Measurements from ENCODE around the gene MFAP5.

MFAP5 gene

DNA sequence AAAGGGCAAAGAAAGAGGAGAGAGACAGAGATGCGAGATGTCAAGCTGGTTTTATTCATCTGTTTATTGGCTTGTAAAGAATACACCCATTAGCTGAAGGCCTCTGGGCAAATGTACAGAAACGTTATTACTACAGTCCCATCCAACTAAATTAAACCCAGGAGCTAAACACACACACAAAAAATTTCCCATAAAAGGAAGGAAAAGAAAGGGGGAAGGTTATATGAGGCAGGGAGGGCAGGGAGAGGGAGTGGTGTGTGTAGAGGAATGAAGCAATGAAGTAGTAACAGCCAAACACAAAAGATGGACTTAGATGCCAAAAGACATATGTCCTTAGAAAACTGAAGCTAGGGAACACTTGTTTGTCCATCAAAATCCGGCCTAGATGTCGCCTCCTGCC, 3.1 kb upstream of the MFAP5 start:
- no peak for TF ChIP-seq ZFP30 (CRISPR knock-in tag; IDR thresholded peaks at IDR 0.05)
- no peak for TF ChIP-seq GLIS3 (CRISPR knock-in tag; IDR thresholded peaks at IDR 0.05)
- TF ChIP-seq OSR1 (CRISPR knock-in tag; IDR thresholded peaks at IDR 0.05): no peak
- TF ChIP-seq ZNF8 (CRISPR knock-in tag; IDR thresholded peaks at IDR 0.05): no peak
- TF ChIP-seq, protein P1, sequence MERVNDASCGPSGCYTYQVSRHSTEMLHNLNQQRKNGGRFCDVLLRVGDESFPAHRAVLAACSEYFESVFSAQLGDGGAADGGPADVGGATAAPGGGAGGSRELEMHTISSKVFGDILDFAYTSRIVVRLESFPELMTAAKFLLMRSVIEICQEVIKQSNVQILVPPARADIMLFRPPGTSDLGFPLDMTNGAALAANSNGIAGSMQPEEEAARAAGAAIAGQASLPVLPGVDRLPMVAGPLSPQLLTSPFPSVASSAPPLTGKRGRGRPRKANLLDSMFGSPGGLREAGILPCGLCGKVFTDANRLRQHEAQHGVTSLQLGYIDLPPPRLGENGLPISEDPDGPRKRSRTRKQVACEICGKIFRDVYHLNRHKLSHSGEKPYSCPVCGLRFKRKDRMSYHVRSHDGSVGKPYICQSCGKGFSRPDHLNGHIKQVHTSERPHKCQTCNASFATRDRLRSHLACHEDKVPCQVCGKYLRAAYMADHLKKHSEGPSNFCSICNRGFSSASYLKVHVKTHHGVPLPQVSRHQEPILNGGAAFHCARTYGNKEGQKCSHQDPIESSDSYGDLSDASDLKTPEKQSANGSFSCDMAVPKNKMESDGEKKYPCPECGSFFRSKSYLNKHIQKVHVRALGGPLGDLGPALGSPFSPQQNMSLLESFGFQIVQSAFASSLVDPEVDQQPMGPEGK (CRISPR knock-in tag; IDR thresholded peaks at IDR 0.05; ENCODE audit: borderline replicate concordance): no peak
- no peak for TF ChIP-seq ZNF565 (CRISPR knock-in tag; conservative IDR thresholded peaks at IDR 0.05; ENCODE audit: low read depth)
- TF ChIP-seq RARB (CRISPR knock-in tag; IDR thresholded peaks at IDR 0.05): no peak
- ATAC-seq: no peak

DNA sequence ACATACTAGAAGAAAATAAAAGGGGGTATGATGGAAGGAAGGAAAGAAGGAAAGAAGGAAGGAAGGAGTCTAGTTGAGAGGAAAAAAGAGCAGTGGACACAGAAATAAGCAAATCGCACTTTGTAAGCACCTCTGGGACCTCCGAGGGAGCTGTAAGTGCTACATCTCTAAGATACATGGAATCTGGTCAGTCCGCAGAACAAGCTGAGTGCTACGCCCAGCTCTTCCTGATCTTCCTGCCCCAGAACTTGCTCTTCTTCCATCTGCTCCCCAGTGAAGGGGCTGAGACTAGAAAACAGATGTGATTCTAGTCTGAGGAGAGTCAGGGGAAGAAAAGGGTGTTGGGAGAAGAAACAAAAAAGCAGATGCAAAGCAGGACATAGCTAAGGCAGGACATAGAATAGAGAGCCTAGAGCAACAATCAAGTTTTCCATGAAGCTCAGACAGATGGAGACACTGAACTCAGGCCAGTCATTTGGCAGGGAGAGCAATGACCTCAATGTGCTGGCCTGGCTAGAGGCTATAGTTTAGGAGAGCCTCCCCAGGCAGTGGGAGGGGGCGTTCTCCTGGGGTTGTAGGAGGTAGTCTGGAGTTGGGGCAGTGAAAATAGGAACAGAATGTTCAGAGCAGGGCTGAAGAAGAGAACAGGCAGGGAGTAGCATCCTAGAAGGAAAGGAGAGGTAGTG, 1.7 kb upstream of the MFAP5 start:
- TF ChIP-seq, protein P2, sequence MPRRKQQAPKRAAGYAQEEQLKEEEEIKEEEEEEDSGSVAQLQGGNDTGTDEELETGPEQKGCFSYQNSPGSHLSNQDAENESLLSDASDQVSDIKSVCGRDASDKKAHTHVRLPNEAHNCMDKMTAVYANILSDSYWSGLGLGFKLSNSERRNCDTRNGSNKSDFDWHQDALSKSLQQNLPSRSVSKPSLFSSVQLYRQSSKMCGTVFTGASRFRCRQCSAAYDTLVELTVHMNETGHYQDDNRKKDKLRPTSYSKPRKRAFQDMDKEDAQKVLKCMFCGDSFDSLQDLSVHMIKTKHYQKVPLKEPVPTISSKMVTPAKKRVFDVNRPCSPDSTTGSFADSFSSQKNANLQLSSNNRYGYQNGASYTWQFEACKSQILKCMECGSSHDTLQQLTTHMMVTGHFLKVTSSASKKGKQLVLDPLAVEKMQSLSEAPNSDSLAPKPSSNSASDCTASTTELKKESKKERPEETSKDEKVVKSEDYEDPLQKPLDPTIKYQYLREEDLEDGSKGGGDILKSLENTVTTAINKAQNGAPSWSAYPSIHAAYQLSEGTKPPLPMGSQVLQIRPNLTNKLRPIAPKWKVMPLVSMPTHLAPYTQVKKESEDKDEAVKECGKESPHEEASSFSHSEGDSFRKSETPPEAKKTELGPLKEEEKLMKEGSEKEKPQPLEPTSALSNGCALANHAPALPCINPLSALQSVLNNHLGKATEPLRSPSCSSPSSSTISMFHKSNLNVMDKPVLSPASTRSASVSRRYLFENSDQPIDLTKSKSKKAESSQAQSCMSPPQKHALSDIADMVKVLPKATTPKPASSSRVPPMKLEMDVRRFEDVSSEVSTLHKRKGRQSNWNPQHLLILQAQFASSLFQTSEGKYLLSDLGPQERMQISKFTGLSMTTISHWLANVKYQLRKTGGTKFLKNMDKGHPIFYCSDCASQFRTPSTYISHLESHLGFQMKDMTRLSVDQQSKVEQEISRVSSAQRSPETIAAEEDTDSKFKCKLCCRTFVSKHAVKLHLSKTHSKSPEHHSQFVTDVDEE (CRISPR knock-in tag; IDR thresholded peaks at IDR 0.05): no peak
- TF ChIP-seq, protein P3, sequence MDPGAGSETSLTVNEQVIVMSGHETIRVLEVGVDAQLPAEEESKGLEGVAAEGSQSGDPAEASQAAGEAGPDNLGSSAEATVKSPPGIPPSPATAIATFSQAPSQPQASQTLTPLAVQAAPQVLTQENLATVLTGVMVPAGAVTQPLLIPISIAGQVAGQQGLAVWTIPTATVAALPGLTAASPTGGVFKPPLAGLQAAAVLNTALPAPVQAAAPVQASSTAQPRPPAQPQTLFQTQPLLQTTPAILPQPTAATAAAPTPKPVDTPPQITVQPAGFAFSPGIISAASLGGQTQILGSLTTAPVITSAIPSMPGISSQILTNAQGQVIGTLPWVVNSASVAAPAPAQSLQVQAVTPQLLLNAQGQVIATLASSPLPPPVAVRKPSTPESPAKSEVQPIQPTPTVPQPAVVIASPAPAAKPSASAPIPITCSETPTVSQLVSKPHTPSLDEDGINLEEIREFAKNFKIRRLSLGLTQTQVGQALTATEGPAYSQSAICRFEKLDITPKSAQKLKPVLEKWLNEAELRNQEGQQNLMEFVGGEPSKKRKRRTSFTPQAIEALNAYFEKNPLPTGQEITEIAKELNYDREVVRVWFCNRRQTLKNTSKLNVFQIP (CRISPR knock-in tag; IDR thresholded peaks at IDR 0.05; ENCODE audit: borderline replicate concordance, low read depth): no peak
- no peak for TF ChIP-seq ZNF70 (CRISPR knock-in tag; IDR thresholded peaks at IDR 0.05)
- ATAC-seq: no peak; the same call in 2 of the 3 replicates

DNA sequence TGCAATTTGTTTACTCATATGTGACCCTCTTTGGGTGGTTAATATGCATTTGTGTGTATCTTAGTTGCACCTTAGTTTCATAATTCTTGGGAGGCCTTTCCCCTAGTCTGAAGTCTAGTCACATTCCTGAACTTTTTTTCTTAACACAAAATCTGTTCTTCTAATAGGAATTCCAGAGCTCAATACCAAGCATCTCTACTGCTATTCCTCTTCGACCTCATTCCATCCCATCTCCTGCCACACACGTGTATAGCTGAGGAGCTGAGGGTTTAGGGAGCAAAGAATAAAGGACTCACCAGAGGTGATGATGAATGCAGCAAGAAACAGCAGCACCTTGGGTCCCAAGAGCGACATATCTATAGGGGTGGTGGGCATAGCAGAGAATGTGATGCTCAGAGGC, 875 bp downstream of the MFAP5 start:
- TF ChIP-seq GLIS3 (CRISPR knock-in tag; IDR thresholded peaks at IDR 0.05): no peak
- no peak for TF ChIP-seq ZNF70 (CRISPR knock-in tag; IDR thresholded peaks at IDR 0.05)
- TF ChIP-seq ISL1 (CRISPR knock-in tag; IDR thresholded peaks at IDR 0.05): no peak
- TF ChIP-seq CSDC2 (CRISPR knock-in tag; IDR thresholded peaks at IDR 0.05): no peak
- TF ChIP-seq RARB (CRISPR knock-in tag; IDR thresholded peaks at IDR 0.05): no peak
- TF ChIP-seq BACH2 (CRISPR knock-in tag; IDR thresholded peaks at IDR 0.05; ENCODE audit: borderline replicate concordance): no peak
- no peak for TF ChIP-seq ZC3H10 (CRISPR knock-in tag; IDR thresholded peaks at IDR 0.05)
- TF ChIP-seq, protein P3 (CRISPR knock-in tag; IDR thresholded peaks at IDR 0.05; ENCODE audit: borderline replicate concordance, low read depth): no peak
- ATAC-seq: no peak

DNA sequence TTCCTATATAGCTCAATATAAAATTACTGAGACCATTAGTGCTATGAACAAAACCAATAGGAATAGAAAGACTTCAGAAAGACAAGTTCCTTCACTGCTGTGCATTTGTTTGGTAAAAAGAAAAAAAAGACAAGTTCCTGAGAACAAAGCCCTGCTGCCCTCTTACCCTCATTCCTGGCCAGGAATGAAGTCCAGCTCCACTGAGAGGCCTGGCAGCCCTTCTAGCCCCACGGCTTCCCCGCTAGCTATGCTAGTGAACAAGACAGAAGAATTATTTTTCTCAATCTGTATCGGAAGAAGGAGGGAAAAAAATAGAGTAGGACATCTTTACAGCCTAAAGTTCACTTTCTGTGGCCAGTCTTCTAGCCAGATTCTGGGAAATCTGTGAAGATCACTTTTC, 1.6 kb downstream of the MFAP5 start:
- no peak for ATAC-seq
- TF ChIP-seq ZNF8 (CRISPR knock-in tag; IDR thresholded peaks at IDR 0.05) (no peak), OSR1 (CRISPR knock-in tag; IDR thresholded peaks at IDR 0.05) (no peak), ESRRG (CRISPR knock-in tag; IDR thresholded peaks at IDR 0.05) (no peak), ZNF70 (CRISPR knock-in tag; IDR thresholded peaks at IDR 0.05) (no peak), BACH2 (CRISPR knock-in tag; IDR thresholded peaks at IDR 0.05; ENCODE audit: borderline replicate concordance) (no peak), ZNF565 (CRISPR knock-in tag; conservative IDR thresholded peaks at IDR 0.05; ENCODE audit: low read depth) (no peak), ISL1 (CRISPR knock-in tag; IDR thresholded peaks at IDR 0.05) (no peak), ZFP30 (CRISPR knock-in tag; IDR thresholded peaks at IDR 0.05) (no peak), ARNTL (CRISPR knock-in tag; IDR thresholded peaks at IDR 0.05; ENCODE audit: borderline replicate concordance, low read depth) (no peak), TOX (CRISPR knock-in tag; IDR thresholded peaks at IDR 0.05; ENCODE audit: borderline replicate concordance) (no peak), GLIS3 (CRISPR knock-in tag; IDR thresholded peaks at IDR 0.05) (no peak), TCF4 (CRISPR knock-in tag; IDR thresholded peaks at IDR 0.05; ENCODE audit: borderline replicate concordance) (no peak), ZC3H10 (CRISPR knock-in tag; IDR thresholded peaks at IDR 0.05) (no peak), SNAI2 (CRISPR knock-in tag; IDR thresholded peaks at IDR 0.05) (no peak)
- TF ChIP-seq, protein P1 (CRISPR knock-in tag; IDR thresholded peaks at IDR 0.05; ENCODE audit: borderline replicate concordance): no peak
- TF ChIP-seq, protein P2 (CRISPR knock-in tag; IDR thresholded peaks at IDR 0.05): no peak
- TF ChIP-seq, protein P4, sequence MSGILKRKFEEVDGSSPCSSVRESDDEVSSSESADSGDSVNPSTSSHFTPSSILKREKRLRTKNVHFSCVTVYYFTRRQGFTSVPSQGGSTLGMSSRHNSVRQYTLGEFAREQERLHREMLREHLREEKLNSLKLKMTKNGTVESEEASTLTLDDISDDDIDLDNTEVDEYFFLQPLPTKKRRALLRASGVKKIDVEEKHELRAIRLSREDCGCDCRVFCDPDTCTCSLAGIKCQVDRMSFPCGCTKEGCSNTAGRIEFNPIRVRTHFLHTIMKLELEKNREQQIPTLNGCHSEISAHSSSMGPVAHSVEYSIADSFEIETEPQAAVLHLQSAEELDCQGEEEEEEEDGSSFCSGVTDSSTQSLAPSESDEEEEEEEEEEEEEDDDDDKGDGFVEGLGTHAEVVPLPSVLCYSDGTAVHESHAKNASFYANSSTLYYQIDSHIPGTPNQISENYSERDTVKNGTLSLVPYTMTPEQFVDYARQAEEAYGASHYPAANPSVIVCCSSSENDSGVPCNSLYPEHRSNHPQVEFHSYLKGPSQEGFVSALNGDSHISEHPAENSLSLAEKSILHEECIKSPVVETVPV (CRISPR knock-in tag; IDR thresholded peaks at IDR 0.05): no peak

Data from SK-N-SH treated with all-trans-retinoic acid at 6 μM for 48 hours (cell line).